Large intestine (tissue), 3 donors: ENCODE results near the gene GALNT1. TPM values are rescaled to one million over a fixed set of nuclear protein-coding genes. Genes with fewer than 3 reads are reported as not detected.

Experiments used
- DNase-seq, 2 donors: peaks; one replicate each; pipeline versions ENCODE4 v3.0.0 to v3.0.0-alpha.2; 2013
- H3K27ac ChIP-seq: one replicate; pipeline ENCODE4 v1.5.1; 2013; ENCODE audit warnings: low read length
- H3K27me3 ChIP-seq: 2 replicates; pipeline ENCODE4 v1.6.1; 2013; ENCODE audit warnings: low read length; ENCODE audit not compliant: control insufficient read depth, insufficient read depth
- H3K36me3 ChIP-seq: 2 replicates; pipeline ENCODE4 v1.6.1; 2013; ENCODE audit warnings: low read length; ENCODE audit not compliant: control insufficient read depth, insufficient read depth
- H3K4me1 ChIP-seq: one replicate; pipeline ENCODE4 v1.6.1; 2013; ENCODE audit warnings: low read length; ENCODE audit not compliant: control insufficient read depth, insufficient read depth
- H3K4me3 ChIP-seq: one replicate; pipeline ENCODE4 v1.5.1; 2013; ENCODE audit warnings: low read length
- H3K9me3 ChIP-seq: one replicate; pipeline ENCODE4 v1.6.1; 2013; ENCODE audit warnings: mild to moderate bottlenecking, low read depth, low read length, moderate library complexity; ENCODE audit not compliant: control insufficient read depth
- WGBS: methylation state at CpG from one replicate; pipeline ENCODE4 v1.1.5; 2013; ENCODE audit warnings: low lambda C conversion rate; ENCODE audit not compliant: insufficient coverage; 5-methylcytosine and 5-hydroxymethylcytosine counted together
- polyA plus RNA-seq: library from polyadenylated mRNA; unstranded; fragments of 120-200 nt; gene quantifications from one replicate; pipeline ENCODE4 v1.2.1, GENCODE V29; 2013

Gene GALNT1
- polyA plus RNA-seq, 1 donor, result 124 TPM

DNA sequence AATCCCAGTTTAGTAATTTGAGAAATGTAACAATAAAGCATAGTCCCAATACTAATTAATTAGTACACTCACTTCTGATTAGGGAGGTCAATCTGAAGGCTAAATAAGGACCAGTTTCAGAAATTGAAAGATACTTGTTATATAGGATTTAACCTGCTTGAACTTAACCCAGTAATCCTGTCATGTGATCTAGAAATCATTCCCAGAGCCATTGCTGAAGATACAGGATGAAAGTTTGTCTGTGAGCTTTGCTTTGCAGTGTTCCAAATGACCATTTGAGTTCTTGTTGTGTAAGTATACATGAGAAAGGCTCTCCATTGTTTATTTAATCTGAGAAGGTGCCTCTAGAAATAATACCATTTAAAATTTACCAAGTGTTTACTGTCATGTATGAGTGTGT, 52.2 kb downstream of the GALNT1 start:
- DNase-seq, result peak; percentile 38 to 62

DNA sequence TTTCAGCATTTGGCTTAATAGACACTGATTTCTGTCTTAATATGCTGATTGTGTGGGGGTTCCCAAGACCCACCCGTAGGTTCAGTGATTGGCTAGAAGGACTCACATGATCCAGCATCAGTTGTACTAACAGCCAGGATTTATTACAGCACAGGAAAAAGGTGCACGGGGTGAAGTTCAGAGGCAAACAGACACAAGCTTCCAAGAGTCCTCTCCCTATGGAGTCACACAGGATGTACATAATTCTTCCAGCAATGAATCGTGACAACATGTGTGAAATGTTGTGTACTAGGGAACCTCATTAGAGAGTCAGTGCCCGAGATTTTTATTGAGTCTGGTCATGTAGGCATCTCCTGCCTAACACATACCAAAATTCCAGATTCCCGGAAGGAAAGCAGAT, 52.8 kb downstream of the GALNT1 start:
- no peaks in the 10 kb centered on the region for H3K36me3 ChIP-seq
- H3K4me1 ChIP-seq, result peaks cover 12% of the 10 kb centered on the region
- WGBS, result no CpG with 5 or more reads among the region's 5 CpGs
- no peaks in the 10 kb centered on the region for H3K9me3 ChIP-seq
- H3K27ac ChIP-seq, result peak overlapping the region; percentile 81
- peak; percentile 52 to 80 for DNase-seq
- no peaks in the 10 kb centered on the region for H3K27me3 ChIP-seq
- H3K4me3 ChIP-seq, result no peak overlapping the region

More for the DNA sequence above, 52.2 kb downstream of the GALNT1 start:
- Histone ChIP-seq H3K36me3 (no peaks in the 10 kb centered on the region), H3K9me3 (no peaks in the 10 kb centered on the region), H3K27me3 (no peaks in the 10 kb centered on the region), H3K27ac (peak overlapping the region; percentile 81), H3K4me1 (peaks cover 12% of the 10 kb centered on the region), H3K4me3 (no peak overlapping the region)

DNA sequence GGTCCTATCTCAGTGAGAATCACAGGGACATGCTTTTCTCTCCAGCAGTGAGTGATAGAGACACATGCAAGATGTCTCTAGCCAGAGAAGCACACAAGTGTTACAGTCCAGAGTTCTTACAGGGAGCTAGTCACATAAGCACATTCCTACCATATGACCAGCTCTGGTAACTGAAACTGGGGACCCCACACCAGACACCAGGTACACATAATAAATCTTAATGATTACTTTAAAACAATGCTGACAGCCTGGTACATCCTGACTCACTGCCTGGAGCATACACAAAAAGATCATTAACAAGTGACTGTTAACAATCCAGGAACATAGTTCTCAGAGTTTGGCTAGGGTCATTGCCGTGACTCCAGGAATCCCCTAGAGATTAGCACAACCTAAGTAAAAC, 53.6 kb downstream of the GALNT1 start:
- Histone ChIP-seq H3K4me1 (peaks cover 12% of the 10 kb centered on the region), H3K4me3 (no peak overlapping the region), H3K9me3 (no peaks in the 10 kb centered on the region), H3K27ac (peak overlapping the region; percentile 81), H3K27me3 (no peaks in the 10 kb centered on the region), H3K36me3 (no peaks in the 10 kb centered on the region)
- DNase-seq, result peak; percentile 78 to 89
- WGBS, result no CpG with 5 or more reads among the region's 1 CpG

DNA sequence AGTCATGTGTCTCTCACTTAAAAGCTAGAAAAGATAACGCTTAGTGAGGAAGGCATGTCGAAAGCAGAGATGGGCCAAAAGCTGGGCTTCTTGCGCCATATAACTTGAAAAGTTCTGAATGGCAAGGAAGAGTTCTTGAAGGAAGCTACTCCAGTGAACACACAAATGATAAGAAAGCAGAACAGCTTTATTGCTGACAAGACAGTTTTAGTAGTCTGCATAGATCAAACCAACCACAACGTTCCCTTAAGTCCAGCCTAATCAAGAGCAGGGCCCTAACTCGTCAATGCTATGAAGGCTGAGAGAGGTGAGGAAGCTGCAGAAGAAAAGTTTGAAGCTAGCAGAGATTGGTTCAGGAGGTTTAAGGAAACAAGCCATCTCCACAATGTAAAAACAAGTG, 55.7 kb downstream of the GALNT1 start:
- peak overlapping the region; percentile 81 for H3K27ac ChIP-seq
- no peak for DNase-seq
- WGBS, result 100% methylated on average over 1 of the region's 5 CpGs
- no peaks in the 10 kb centered on the region for H3K36me3 ChIP-seq
- H3K4me1 ChIP-seq, result peaks cover 12% of the 10 kb centered on the region
- H3K9me3 ChIP-seq, result peaks cover 2% of the 10 kb centered on the region
- no peak overlapping the region for H3K4me3 ChIP-seq
- no peaks in the 10 kb centered on the region for H3K27me3 ChIP-seq

DNA sequence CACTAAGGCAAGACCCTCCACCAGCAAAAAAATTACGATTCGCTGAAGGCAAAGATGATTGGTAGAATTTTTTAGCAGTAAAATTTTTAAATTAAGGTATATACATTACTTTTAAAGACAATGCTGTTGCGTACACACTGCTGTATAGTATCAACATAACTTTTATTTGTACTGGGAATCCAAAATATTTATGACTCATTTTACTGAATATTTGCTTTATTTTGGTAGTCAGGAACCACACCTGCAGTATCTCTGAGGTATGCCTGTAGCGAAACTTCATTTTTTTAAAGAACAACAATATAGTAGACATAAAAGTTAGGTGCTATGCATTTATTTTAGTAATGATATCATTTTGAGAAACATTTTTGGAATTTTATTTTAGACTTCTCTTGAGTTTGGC, 57.8 kb downstream of the GALNT1 start:
- Histone ChIP-seq H3K4me3 (no peak overlapping the region), H3K27me3 (no peaks in the 10 kb centered on the region), H3K36me3 (no peaks in the 10 kb centered on the region), H3K27ac (no peak overlapping the region), H3K9me3 (peaks cover 2% of the 10 kb centered on the region), H3K4me1 (peaks cover 7% of the 10 kb centered on the region)
- 100% methylated on average over 3 of the region's 4 CpGs for WGBS
- no peak for DNase-seq

DNA sequence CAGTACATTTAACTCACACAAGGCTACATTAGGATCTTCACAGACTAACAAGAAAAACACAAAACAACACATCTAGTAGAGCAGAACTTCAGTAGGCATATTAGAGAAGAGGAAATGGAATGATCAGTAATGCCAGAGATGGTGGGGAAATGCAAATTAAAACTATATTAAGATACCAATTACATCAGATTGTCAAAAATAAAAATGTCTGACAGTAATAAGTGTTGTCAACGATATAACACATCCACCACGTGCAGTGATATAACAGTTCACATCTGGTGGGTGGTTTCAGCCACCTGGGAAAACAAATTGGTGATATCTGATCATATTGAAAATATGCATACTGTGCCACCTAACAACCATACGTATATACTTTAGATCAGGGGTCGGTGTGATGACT, 59.9 kb downstream of the GALNT1 start:
- H3K27me3 ChIP-seq, result no peaks in the 10 kb centered on the region
- H3K27ac ChIP-seq, result no peak overlapping the region
- peaks cover 6% of the 10 kb centered on the region for H3K36me3 ChIP-seq
- WGBS, result 100% methylated on average over 1 of the region's 4 CpGs
- peaks cover 2% of the 10 kb centered on the region for H3K9me3 ChIP-seq
- H3K4me3 ChIP-seq, result no peak overlapping the region
- DNase-seq, result no peak
- no peaks in the 10 kb centered on the region for H3K4me1 ChIP-seq

DNA sequence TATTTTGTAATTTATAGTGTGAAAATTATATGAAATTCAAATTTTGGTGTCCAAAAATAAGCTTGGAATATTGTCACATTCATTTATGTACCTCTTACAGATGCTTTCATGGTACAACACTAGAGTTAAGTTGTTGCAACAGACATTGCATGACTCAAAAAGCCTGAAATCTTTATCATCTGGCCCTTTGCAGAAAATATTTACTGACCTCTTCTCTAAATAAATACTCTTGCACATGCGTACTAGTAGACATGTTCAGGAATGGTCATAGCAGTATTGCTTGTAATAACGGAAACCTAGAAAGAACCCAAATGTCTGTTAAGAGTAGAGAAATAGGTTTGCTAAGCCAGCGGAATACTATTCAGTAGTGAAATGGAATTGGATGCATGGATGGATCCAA, 60.4 kb downstream of the GALNT1 start:
- WGBS, result 100% methylated on average over 2 of the region's 3 CpGs
- no peak for DNase-seq
- Histone ChIP-seq H3K27me3 (no peaks in the 10 kb centered on the region), H3K4me1 (no peaks in the 10 kb centered on the region), H3K27ac (no peak overlapping the region), H3K4me3 (no peak overlapping the region), H3K36me3 (peaks cover 6% of the 10 kb centered on the region), H3K9me3 (peaks cover 2% of the 10 kb centered on the region)

DNA sequence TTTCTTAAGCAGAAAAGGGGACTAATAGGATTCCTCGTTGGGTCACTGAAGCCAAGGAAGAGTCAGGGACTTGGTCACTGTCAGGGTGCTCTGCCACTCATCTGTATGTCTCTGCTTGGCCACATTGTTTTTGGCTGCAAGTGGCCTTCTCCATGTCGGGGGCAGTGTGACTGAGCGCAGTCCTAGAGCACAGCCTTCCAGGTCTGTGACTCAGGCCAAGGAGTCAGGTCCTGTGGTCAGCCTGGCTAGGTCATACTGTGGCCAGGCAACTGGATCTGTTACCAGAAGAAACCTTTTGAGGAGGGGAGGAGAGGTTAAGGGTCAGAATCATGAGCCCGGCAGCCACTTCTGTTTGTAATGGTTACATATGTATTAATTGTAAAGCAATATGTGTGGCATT, 61.3 kb downstream of the GALNT1 start:
- no CpG with 5 or more reads among the region's 4 CpGs for WGBS
- no peak for DNase-seq

DNA sequence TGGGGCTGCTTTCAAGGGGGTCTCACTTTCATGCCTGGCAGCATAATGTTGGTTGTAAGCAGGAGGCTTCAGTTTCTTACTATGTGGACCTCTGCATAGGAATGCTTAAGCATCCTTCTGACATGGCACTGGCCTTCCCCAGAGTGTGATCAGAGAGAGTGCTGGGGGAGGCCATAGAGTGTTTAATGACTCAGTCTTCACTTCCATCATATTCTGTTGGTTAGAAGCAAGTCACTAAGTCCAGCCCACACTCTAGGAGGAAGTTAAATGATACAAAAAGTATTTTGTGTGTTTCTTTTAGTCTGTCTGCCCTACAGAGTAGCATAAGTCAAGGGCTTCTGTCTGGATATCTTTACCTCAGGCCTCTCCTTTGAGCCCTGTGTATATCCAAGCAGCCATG, 64.9 kb downstream of the GALNT1 start:
- no peaks in the 10 kb centered on the region for H3K4me1 ChIP-seq
- no peaks in the 10 kb centered on the region for H3K27me3 ChIP-seq
- no peak overlapping the region for H3K27ac ChIP-seq
- H3K9me3 ChIP-seq, result peaks cover 3% of the 10 kb centered on the region
- H3K36me3 ChIP-seq, result peaks cover 6% of the 10 kb centered on the region
- H3K4me3 ChIP-seq, result no peak overlapping the region
- no peak for DNase-seq

More for the DNA sequence above, 61.3 kb downstream of the GALNT1 start:
- no peak overlapping the region for H3K27ac ChIP-seq
- H3K9me3 ChIP-seq, result peaks cover 3% of the 10 kb centered on the region
- H3K4me3 ChIP-seq, result no peak overlapping the region
- H3K4me1 ChIP-seq, result no peaks in the 10 kb centered on the region
- no peaks in the 10 kb centered on the region for H3K27me3 ChIP-seq
- peaks cover 6% of the 10 kb centered on the region for H3K36me3 ChIP-seq

DNA sequence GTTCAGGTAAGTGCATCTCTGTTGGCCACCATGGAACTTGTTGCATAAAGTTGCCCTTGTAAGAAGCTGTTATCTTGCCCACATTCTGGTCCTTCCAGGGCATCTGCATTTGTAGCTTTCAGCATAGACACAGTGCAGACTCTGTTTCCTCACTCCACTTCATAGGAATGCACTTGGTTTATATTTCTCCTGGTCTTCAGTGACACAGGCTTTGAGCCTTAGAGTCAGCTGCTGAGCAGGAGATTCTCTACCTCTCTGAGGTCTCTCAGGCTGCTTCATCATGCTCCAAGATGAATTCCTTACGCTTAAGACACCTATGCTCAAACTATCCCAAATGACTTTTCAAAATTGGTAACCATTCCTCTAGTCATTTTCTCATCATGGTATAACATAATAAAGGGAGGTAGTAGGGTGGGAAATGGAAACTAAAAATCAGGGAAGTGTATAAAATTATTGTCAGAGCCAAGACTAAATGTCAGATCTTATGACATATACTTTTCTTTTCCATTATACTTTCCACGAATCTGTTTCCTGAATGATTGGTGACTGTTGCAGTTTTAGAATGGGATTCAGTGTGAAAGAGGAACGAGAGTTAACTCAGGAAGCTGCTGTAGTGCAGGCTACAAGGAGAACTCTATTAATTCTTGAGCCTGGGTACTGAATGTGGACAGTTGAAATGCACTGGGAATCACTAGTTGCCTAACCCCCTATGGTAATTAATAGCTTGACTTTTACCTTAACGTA, 72.0 kb downstream of the GALNT1 start:
- Histone ChIP-seq H3K4me1 (no peaks in the 10 kb centered on the region), H3K9me3 (no peaks in the 10 kb centered on the region), H3K36me3 (peaks cover 2% of the 10 kb centered on the region), H3K4me3 (no peak overlapping the region), H3K27ac (no peak overlapping the region), H3K27me3 (no peaks in the 10 kb centered on the region)
- no peak for DNase-seq
- 80% methylated on average over 1 of the region's 4 CpGs for WGBS

DNA sequence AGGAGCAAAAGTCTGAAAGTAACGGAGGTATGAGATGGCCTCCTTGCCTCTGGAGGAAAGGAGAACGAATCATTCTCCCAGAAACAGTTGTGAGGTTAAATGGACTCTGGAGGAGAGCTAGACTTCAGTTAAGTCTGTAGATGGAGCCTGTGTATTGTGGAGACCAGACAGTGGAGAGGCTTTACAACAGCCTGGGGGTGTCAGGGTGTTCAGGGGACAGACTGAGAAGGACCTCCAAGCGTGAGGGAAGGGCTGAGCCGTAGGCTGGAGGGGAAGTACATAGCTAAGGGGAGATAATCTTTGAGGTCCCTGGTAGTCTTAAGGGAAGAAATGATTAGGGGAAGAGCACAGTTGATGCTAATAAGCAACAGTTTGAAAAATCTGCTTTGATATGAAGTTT, 76.6 kb downstream of the GALNT1 start:
- H3K4me1 ChIP-seq, result no peaks in the 10 kb centered on the region
- H3K36me3 ChIP-seq, result peaks cover 2% of the 10 kb centered on the region
- DNase-seq, result no peak
- H3K4me3 ChIP-seq, result no peak overlapping the region
- H3K27ac ChIP-seq, result no peak overlapping the region
- 100% methylated on average over 2 of the region's 4 CpGs for WGBS
- no peaks in the 10 kb centered on the region for H3K27me3 ChIP-seq
- H3K9me3 ChIP-seq, result no peaks in the 10 kb centered on the region
